Activated T-helper 2 cell treated with anti-CD3 and anti-CD28 coated beads, Interferon-gamma antibody, Interleukin-2, Interleukin-4, amounts not matched to agents 10 μg/mL and 5 μg/mL and 100 μg/mL, durations not matched to agents 14 hours and 24 hours and 36 hours (primary cell): ENCODE measurements around the gene GRM2. TPM values are rescaled to one million over a fixed set of nuclear protein-coding genes. Genes with fewer than 3 reads are reported as not detected.
A peak's percentile ranks its signal among the peaks of the same experiment; 100 is the strongest.

Experiments used
- DNase-seq: peaks from one replicate; pipeline ENCODE4 v3.0.0; 2021; ENCODE audit warnings: low spot score
- H3K27ac Mint-ChIP-seq: one replicate; pipeline ENCODE4 v1.8.0; 2021; ENCODE audit warnings: mixed read lengths
- H3K27me3 Mint-ChIP-seq: one replicate; pipeline ENCODE4 v1.8.0; 2021; ENCODE audit warnings: low read depth, mixed read lengths
- H3K36me3 Mint-ChIP-seq: one replicate; pipeline ENCODE4 v1.8.0; 2021; ENCODE audit warnings: low read depth, mixed read lengths
- H3K4me1 Mint-ChIP-seq: one replicate; pipeline ENCODE4 v1.8.0; 2021; ENCODE audit warnings: low read depth, mixed read lengths
- H3K4me3 Mint-ChIP-seq: one replicate; pipeline ENCODE4 v1.8.0; 2021; ENCODE audit warnings: low read depth, mild to moderate bottlenecking, moderate library complexity, mixed read lengths
- H3K9me3 Mint-ChIP-seq: one replicate; pipeline ENCODE4 v1.8.0; 2021; ENCODE audit warnings: mixed read lengths
- intact Hi-C: fragments of 100-400 bp; cut with micrococcal nuclease; formaldehyde crosslinking; loops from one replicate; pipeline ENCODE4 v1.15.1; 2023
- total RNA-seq: library from RNA; stranded (reverse); gene quantifications from 2 replicates; pipeline ENCODE4 v1.2.3, GENCODE V29; 2022

The GRM2 gene
- total RNA-seq, 1 donor from 2014 or later, result 0.27 TPM

GRCh38 chr3:51700403-51700802 lies 6.5 kb upstream of the GRM2 start:
- intact Hi-C loops, result no loop called here
- Mint-ChIP-seq H3K36me3 (peaks cover 20% of the 10 kb centered on the region), H3K27ac (no peak overlapping the region), H3K4me1 (no peaks in the 10 kb centered on the region), H3K9me3 (no peaks in the 10 kb centered on the region), H3K4me3 (no peak overlapping the region), H3K27me3 (no peaks in the 10 kb centered on the region)
- DNase-seq, result no peak

GRCh38 chr3:51702156-51702555 lies 4.7 kb upstream of the GRM2 start:
- Mint-ChIP-seq H3K36me3 (peaks cover 20% of the 10 kb centered on the region), H3K4me1 (peaks cover 4% of the 10 kb centered on the region), H3K27ac (no peak overlapping the region), H3K4me3 (no peak overlapping the region), H3K27me3 (no peaks in the 10 kb centered on the region), H3K9me3 (no peaks in the 10 kb centered on the region)
- no peak for DNase-seq
- intact Hi-C loops, result no loop called here

- Mint-ChIP-seq H3K4me3 (no peak overlapping the region), H3K27me3 (no peaks in the 10 kb centered on the region), H3K27ac (no peak overlapping the region), H3K36me3 (peaks cover 17% of the 10 kb centered on the region), H3K9me3 (no peaks in the 10 kb centered on the region), H3K4me1 (peaks cover 4% of the 10 kb centered on the region)
- DNase-seq, result no peak
- intact Hi-C loops, result no loop called here
Measured at GRCh38 chr3:51703068-51703760, 3.7 kb upstream of the GRM2 start.

GRCh38 chr3:51703761-51704510 lies 2.9 kb upstream of the GRM2 start:
- no peak overlapping the region for H3K27ac Mint-ChIP-seq
- DNase-seq, result no peak
- H3K4me1 Mint-ChIP-seq, result peaks cover 4% of the 10 kb centered on the region
- peaks cover 13% of the 10 kb centered on the region for H3K36me3 Mint-ChIP-seq
- H3K9me3 Mint-ChIP-seq, result no peaks in the 10 kb centered on the region
- intact Hi-C loops, result no loop called here
- no peak overlapping the region for H3K4me3 Mint-ChIP-seq
- H3K27me3 Mint-ChIP-seq, result no peaks in the 10 kb centered on the region

- Mint-ChIP-seq H3K27me3 (no peaks in the 10 kb centered on the region), H3K4me3 (no peak overlapping the region), H3K27ac (no peak overlapping the region), H3K9me3 (no peaks in the 10 kb centered on the region), H3K4me1 (peaks cover 4% of the 10 kb centered on the region), H3K36me3 (peaks cover 8% of the 10 kb centered on the region)
- DNase-seq, result no peak
- intact Hi-C loops, result no loop called here
Measured at GRCh38 chr3:51704511-51704950, 2.3 kb upstream of the GRM2 start.

- H3K4me3 Mint-ChIP-seq, result no peak overlapping the region
- no peak overlapping the region for H3K27ac Mint-ChIP-seq
- no peak for DNase-seq
- peaks cover 4% of the 10 kb centered on the region for H3K9me3 Mint-ChIP-seq
- peaks cover 1% of the 10 kb centered on the region for H3K27me3 Mint-ChIP-seq
- intact Hi-C loops, result no loop called here
- H3K4me1 Mint-ChIP-seq, result peaks cover 5% of the 10 kb centered on the region
- peaks cover 5% of the 10 kb centered on the region for H3K36me3 Mint-ChIP-seq
Measured at GRCh38 chr3:51705276-51706020, 1.4 kb upstream of the GRM2 start.

GRCh38 chr3:51706021-51706485 lies 815 bp upstream of the GRM2 start:
- Mint-ChIP-seq H3K27ac (no peak overlapping the region), H3K27me3 (peaks cover 1% of the 10 kb centered on the region), H3K4me1 (peaks cover 5% of the 10 kb centered on the region), H3K4me3 (no peak overlapping the region), H3K9me3 (peaks cover 4% of the 10 kb centered on the region), H3K36me3 (peaks cover 5% of the 10 kb centered on the region)
- no peak for DNase-seq
- intact Hi-C loops, result no loop called here

GRCh38 chr3:51708216-51708845 lies 1.5 kb downstream of the GRM2 start:
- intact Hi-C loops, result no loop called here
- Mint-ChIP-seq H3K27me3 (peaks cover 1% of the 10 kb centered on the region), H3K9me3 (peaks cover 4% of the 10 kb centered on the region), H3K36me3 (peaks cover 5% of the 10 kb centered on the region), H3K4me3 (no peak overlapping the region), H3K27ac (no peak overlapping the region), H3K4me1 (peaks cover 5% of the 10 kb centered on the region)
- DNase-seq, result no peak

- peaks cover 1% of the 10 kb centered on the region for H3K27me3 Mint-ChIP-seq
- intact Hi-C loops, result no loop called here
- peaks cover 5% of the 10 kb centered on the region for H3K36me3 Mint-ChIP-seq
- peaks cover 5% of the 10 kb centered on the region for H3K4me1 Mint-ChIP-seq
- H3K27ac Mint-ChIP-seq, result no peak overlapping the region
- H3K9me3 Mint-ChIP-seq, result peaks cover 4% of the 10 kb centered on the region
- DNase-seq, result no peak
- H3K4me3 Mint-ChIP-seq, result no peak overlapping the region
Measured at GRCh38 chr3:51709004-51709420, 2.1 kb downstream of the GRM2 start.

GRCh38 chr3:51709675-51710074 lies 2.8 kb downstream of the GRM2 start:
- Mint-ChIP-seq H3K4me3 (no peak overlapping the region), H3K4me1 (peaks cover 5% of the 10 kb centered on the region), H3K9me3 (peaks cover 4% of the 10 kb centered on the region), H3K36me3 (peaks cover 3% of the 10 kb centered on the region), H3K27ac (peak overlapping the region; percentile 90), H3K27me3 (peaks cover 1% of the 10 kb centered on the region)
- intact Hi-C loops, result no loop called here
- no peak for DNase-seq

- H3K36me3 Mint-ChIP-seq, result no peaks in the 10 kb centered on the region
- H3K4me3 Mint-ChIP-seq, result no peak overlapping the region
- H3K4me1 Mint-ChIP-seq, result peaks cover 5% of the 10 kb centered on the region
- intact Hi-C loops, result no loop called here
- H3K27ac Mint-ChIP-seq, result no peak overlapping the region
- DNase-seq, result no peak
- peaks cover 1% of the 10 kb centered on the region for H3K27me3 Mint-ChIP-seq
- H3K9me3 Mint-ChIP-seq, result peaks cover 4% of the 10 kb centered on the region
Measured at GRCh38 chr3:51710631-51711351, 3.9 kb downstream of the GRM2 start.
